Measurements from ENCODE around the gene FBXW9.
"Not testable (repeated sequence)": the region's sequence is repeated elsewhere in the genome, so short reads cannot be mapped to it uniquely, and the experiment has no call there.

FBXW9 gene

GRCh38 chr19:12698138-12698537, 1.7 kb upstream of the FBXW9 start:
- DNase-seq, result no peak
- Mint-ChIP-seq H3K36me3 (ENCODE audit: low read depth) (peaks cover 40% of the 10 kb centered on the region), H3K27ac (no peak overlapping the region), H3K4me1 (peaks cover 40% of the 10 kb centered on the region), H3K27me3 (ENCODE audit: low read depth, poor library complexity) (peaks cover 4% of the 10 kb centered on the region), H3K4me3 (peak overlapping the region; percentile 80), H3K9me3 (no peaks in the 10 kb centered on the region)
- TF ChIP-seq CTCF (IDR thresholded peaks at IDR 0.05), result no peak

DNA sequence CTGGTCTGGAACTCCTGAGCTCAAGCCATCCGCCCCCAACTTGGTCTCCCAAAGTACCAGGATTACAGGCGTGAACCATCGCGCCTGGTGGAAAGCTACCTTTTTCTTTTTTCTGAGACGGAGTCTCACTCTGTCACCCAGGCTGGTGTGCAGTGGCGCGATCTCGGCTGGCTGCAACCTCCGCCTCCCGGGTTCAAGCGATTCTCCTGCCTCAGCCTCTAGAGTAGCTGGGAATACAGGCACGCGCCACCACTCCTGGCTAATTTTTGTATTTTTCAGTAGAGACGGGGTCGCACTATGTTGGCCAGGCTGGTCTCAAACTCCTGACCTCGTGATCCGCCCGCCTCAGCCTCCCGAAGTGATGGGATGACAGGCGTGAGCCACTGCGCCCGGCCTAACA, 994 bp upstream of the FBXW9 start:
- not testable (repeated sequence) for H3K9me3 Mint-ChIP-seq, H3K27ac Mint-ChIP-seq
- peaks cover 35% of the 10 kb centered on the region for H3K4me1 Mint-ChIP-seq

DNA sequence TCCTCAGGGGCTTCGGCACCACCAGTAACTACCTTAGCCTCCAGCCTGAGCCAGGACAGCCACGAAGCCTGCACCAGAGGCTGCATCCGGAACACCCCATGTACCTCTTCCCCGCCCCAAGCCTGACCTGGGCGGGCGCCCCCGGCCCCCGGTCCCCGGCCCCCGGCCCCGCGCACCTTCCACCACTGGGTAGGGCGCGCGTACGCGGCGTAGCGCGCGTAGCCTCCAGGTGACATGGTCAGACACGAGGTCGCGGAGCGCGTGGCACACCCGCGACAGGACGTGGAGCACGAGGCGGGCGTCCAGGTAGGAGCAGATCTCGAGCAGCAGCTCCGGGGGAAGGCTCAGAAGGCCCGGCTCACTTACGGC, 450 bp downstream of the FBXW9 start:
- H3K27ac Mint-ChIP-seq, result no peak overlapping the region

More for the DNA sequence above, 994 bp upstream of the FBXW9 start:
- H3K36me3 Mint-ChIP-seq (ENCODE audit: low read depth), result peaks cover 33% of the 10 kb centered on the region
- H3K4me3 Mint-ChIP-seq, result peak overlapping the region; percentile 93
- not testable (repeated sequence) for DNase-seq; H3K27me3 Mint-ChIP-seq (ENCODE audit: low read depth, poor library complexity)

GRCh38 chr19:12695514-12695913, 917 bp downstream of the FBXW9 start:
- peak overlapping the region; percentile 93 for H3K4me3 Mint-ChIP-seq
- peaks cover 3% of the 10 kb centered on the region for H3K27me3 Mint-ChIP-seq (ENCODE audit: low read depth, poor library complexity)
- H3K9me3 Mint-ChIP-seq, result no peaks in the 10 kb centered on the region
- H3K4me1 Mint-ChIP-seq, result peaks cover 24% of the 10 kb centered on the region
- DNase-seq, result no peak
- peaks cover 19% of the 10 kb centered on the region for H3K36me3 Mint-ChIP-seq (ENCODE audit: low read depth)
- H3K27ac Mint-ChIP-seq, result no peak overlapping the region
- TF ChIP-seq CTCF (IDR thresholded peaks at IDR 0.05), result no peak

More for the DNA sequence above, 450 bp downstream of the FBXW9 start:
- H3K4me3 Mint-ChIP-seq, result peak overlapping the region; percentile 93
- DNase-seq, result no peak
- H3K36me3 Mint-ChIP-seq (ENCODE audit: low read depth), result peaks cover 23% of the 10 kb centered on the region
- H3K9me3 Mint-ChIP-seq, result no peaks in the 10 kb centered on the region
- peaks cover 3% of the 10 kb centered on the region for H3K27me3 Mint-ChIP-seq (ENCODE audit: low read depth, poor library complexity)
- TF ChIP-seq CTCF (IDR thresholded peaks at IDR 0.05), result no peak
- H3K4me1 Mint-ChIP-seq, result peaks cover 28% of the 10 kb centered on the region

DNA sequence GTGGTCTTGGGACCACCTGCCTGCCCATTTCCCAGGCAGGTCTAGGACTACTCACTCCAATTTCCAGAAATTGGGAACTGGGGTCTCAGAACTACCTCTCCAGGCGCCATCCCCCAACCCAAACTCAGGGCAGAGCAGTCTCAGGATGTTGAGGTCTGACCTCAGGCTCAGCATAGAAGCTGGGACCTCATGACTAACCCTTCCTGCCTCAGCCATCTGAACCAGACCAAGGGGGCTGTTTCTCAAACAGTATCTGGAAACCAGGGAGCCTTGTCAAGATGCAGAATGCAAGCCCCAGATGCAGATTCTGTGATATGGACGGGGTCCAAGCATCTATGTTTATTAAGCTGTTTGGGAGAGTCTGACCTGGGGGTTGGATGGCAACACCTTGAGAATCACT, 1.3 kb downstream of the FBXW9 start:
- Mint-ChIP-seq H3K9me3 (no peaks in the 10 kb centered on the region), H3K36me3 (ENCODE audit: low read depth) (peaks cover 16% of the 10 kb centered on the region), H3K4me3 (peak overlapping the region; percentile 93), H3K27me3 (ENCODE audit: low read depth, poor library complexity) (peaks cover 3% of the 10 kb centered on the region), H3K27ac (no peak overlapping the region), H3K4me1 (peaks cover 22% of the 10 kb centered on the region)
- DNase-seq, result no peak
- no peak for TF ChIP-seq CTCF (IDR thresholded peaks at IDR 0.05)

- H3K4me3 Mint-ChIP-seq, result peak overlapping the region; percentile 93
- H3K27me3 Mint-ChIP-seq (ENCODE audit: low read depth, poor library complexity), result peaks cover 3% of the 10 kb centered on the region
- no peak for TF ChIP-seq CTCF (IDR thresholded peaks at IDR 0.05)
- no peaks in the 10 kb centered on the region for H3K9me3 Mint-ChIP-seq
- H3K4me1 Mint-ChIP-seq, result peaks cover 17% of the 10 kb centered on the region
- DNase-seq, result no peak
- H3K36me3 Mint-ChIP-seq (ENCODE audit: low read depth), result peaks cover 12% of the 10 kb centered on the region
- H3K27ac Mint-ChIP-seq, result no peak overlapping the region
Measured at GRCh38 chr19:12694641-12695040, 1.8 kb downstream of the FBXW9 start.
